ENCODE data around the gene RUNX3.
A peak's percentile ranks its signal among the peaks of the same experiment; 100 is the strongest.
"Not testable (repeated sequence)": the region's sequence is repeated elsewhere in the genome, so short reads cannot be mapped to it uniquely, and the experiment has no call there.

Gene RUNX3

DNA sequence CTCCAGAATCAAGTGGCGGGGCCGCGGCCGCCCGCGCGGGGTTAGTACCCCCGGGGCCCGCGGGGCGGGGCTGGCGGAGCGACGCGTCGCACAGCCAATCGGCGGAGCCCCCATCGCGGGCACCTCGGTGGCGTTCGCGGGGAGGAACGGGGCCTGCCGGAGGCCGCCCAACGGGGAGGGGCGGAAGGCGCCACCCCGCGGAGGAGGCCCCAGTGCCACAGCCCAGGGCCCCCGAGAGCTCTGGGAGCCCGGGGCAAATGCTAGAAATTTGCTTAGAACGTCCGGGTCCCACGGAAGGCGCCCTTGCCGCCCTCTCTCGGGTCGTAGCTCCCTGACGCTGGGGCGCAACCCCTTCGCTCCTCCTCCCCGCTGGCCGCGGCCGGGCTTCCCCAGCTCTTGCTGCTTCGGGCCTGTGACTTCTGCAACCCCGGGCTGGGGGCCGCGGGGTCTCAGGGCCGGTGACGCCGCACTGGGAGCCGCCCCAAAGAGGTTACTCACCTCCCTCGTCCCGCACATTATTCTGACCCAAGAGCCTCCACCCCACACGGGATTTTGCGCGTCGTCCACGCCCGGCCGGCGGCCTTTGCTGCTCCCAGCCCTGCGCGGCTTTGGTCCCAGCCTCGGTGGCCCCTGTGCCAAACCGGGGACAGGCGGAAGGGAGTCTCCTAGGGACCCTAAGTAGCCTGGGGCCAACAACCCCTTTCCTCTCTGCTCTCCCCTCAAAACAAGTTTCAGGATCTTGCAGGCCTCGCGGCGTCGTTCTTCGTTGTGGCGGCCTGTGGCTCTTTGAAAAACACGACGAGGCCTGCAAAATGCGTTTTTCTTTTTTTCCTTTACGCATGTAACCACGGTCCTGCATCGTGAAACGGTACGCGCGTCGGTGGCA lies at the start of gene RUNX3:
Gene RUNX3 (minus strand): TSS at position 17 of the 886 bp plus-strand sequence. CDS start 408 bp downstream, outside the sequence.
- DNase-seq = peak; percentile 93 to 98 (median 94)

- DNase-seq = not testable (repeated sequence)
These were observed 49.2 kb upstream of the RUNX3 start for GRCh38 chr1:24979232-24979631.

GRCh38 chr1:24978383-24979032 lies 48.4 kb upstream of the RUNX3 start:
- DNase-seq = peak in 2 of 3 donors; percentile 40 to 43

DNA sequence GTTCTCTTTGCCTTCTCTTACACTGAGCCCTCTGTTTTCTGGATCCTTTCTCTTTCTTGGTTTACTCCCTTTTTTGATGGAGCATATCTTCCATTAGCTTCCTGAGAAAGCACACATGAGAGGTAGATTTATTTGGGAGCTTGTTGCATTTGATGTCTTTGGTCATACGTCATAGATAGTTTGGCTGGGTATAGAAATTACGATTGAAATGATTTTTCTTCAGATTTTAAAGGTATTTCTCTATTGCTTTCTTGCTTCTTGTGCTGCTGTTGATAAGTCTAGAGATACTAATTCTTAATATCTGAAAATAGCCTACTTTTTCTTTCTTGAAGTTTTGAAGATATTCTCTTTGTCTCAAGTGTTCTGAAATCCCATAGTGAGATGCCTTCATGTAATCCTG lies 45.3 kb upstream of the RUNX3 start:
- DNase-seq = no peak

DNA sequence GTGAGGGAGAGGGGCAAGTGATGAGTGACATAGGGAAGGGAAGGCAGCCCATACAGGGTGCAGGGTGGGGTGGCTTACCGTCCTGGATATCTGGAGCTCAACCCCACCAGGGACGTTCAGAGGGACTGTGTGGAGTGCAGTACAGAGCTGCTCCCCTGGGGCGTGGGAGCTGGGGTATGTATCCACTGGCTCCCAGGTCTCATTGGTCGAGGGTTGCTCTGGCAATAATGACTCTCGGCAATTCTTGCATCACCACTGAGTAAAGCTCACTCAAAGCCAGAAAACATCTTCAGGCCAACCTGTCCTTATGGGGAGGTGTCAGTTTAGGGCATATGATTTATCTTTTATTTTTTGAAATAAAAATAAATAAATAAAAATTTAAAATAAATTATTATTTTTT lies 43.2 kb upstream of the RUNX3 start:
- peak in 1 of 3 donors; percentile 27 for DNase-seq

DNA sequence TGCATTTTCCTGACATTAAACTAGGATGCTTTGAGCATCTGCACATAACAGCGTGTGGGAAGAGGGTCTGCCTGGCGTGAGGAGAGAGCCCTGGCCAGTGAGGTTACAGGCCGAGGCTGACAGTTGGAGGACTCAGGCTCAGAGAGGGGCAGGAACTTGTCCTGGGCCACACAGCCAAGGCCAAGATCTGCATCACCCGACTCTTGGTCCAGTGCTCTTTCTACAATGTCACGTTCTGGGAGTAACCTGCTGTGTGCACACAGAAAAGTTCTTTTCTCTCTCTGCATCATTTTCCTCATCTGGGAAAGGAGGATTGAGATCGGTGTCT lies 42.8 kb upstream of the RUNX3 start:
- no peak for DNase-seq

- peak; percentile 81 to 91 (median 89) for DNase-seq
These were observed 42.3 kb upstream of the RUNX3 start for GRCh38 chr1:24972221-24972914.

GRCh38 chr1:24970926-24971875 lies 41.1 kb upstream of the RUNX3 start:
- no peak for DNase-seq

- DNase-seq = peak; percentile 53 to 71 (median 58)
These were observed 40.3 kb upstream of the RUNX3 start for GRCh38 chr1:24970399-24970753.

GRCh38 chr1:24969596-24970398 lies 39.7 kb upstream of the RUNX3 start:
- DNase-seq = peak in 1 of 3 donors; percentile 37

- DNase-seq = no peak
These were observed 39.0 kb upstream of the RUNX3 start for GRCh38 chr1:24968941-24969585.

GRCh38 chr1:24967962-24968361 lies 37.9 kb upstream of the RUNX3 start:
- no peak for DNase-seq

DNA sequence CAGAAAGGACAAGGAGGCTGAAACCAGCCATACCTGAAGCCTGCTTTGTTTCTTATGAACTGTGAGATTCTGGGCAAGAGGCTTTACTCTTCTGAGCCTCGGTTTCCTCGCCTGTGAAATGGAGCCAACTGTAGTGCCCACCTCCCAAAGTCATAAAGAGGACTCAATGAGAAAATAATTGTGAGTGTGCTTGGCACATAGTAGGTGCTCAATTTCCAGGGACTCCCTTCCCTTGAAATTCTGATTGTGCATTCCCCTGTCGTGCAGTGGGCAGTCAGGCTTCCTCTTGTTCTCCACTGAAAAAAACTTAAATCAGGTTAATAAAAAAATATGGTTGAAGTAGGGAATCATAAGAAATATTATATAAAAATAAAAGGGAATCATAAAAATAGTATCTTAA lies 37.5 kb upstream of the RUNX3 start:
- no peak for DNase-seq

DNA sequence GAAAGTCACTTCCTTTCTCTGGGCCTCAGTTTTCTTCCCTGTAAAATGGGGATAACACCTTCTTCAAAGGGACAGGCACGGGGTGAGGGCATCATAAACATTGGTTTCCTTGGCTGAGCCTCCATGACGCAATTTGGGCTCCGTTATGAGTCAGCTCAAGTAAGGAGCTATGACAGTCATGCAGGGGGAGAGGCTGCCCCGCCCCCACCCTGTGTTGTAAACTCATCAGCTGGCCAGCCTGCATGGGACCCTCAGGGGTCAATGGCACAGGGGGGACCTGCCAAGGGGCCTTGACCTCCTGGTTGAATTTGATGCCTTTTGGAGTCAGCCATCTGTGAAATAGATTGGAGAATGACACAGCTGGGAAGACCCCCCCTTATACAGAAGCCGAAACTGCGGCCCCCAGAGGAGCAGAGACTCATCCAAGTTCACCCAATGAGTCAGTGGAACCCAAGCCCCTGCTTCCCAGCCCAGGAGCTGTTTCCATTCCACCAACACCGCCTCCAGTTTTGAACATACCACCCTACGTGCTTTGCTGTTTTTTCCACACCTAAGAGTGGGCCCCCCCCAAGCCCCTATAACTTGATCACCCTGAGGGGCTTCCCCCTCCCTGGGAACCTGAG lies 36.8 kb upstream of the RUNX3 start:
- peak; percentile 94 to 96 (median 95) for DNase-seq

DNA sequence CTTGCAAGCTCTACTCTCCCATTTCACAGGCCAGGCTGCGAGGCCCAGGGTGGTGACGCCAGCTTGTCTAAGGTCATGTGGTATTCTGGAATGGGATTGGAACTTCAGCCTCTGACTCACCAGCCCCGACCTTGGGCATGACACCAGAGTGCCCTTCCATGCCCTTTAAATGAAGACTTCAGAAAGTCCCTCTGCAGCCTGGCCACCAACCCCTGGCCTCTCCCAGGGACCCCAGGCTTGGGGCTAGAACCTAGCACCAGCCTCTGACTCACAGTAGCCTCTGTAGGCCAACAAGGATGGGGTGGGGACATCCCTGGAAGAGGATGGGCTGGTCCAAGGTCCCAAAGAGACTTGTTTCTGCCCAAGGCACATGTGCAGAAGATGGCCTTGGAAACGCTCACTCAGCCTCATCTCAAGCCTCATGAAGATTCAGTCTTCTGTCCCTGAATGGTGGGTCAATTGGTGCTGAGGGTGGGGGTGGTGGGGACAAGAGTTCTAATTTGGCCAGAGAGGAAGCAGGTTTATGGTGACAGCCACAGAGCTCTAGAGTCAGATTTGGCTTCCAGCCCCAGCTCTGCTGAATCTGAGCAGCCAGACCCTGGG lies 36.1 kb upstream of the RUNX3 start:
- DNase-seq = peak; percentile 69 to 83 (median 80)

- DNase-seq = no peak
These were observed 35.5 kb upstream of the RUNX3 start for GRCh38 chr1:24965571-24965930.

GRCh38 chr1:24964811-24965570 lies 34.9 kb upstream of the RUNX3 start:
- peak; percentile 72 to 81 (median 74) for DNase-seq

GRCh38 chr1:24963943-24964693 lies 34.0 kb upstream of the RUNX3 start:
- no peak for DNase-seq
